ENCODE measurements around the gene CDCA4.

DNA sequence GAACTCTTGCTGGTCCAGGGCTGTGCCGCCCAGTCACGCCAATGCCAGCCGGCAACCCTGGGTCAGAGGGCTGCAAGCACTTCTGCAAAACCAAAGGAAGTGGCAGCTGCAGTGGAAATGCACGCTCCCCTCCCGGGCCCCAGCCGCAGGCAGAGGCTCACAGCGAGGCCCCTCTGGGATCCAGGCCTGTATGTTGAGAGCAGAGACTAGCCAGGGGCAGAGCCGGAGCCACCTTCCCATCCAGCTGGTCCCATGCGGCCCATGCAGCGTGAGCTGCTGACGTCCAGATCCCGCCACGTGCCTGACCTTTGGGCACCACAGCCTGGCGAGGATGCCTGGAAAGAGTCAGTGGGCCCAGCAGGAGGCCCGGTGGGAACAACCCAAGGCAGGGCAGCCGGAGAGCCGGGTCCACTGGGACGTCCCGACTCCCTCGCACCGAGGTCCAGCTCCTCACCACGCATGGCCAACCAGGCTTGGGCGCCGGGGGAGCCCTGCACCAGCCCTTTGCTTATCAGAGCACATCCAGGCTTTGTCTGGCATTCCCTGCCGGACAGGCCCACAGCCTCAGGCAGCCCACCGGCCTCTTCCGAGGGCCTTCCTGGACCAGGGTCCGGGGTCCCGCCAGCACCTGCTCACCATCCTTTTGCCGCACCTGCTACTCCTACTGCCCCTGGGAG, 40.0 kb upstream of the CDCA4 start:
- TF ChIP-seq, protein P1, sequence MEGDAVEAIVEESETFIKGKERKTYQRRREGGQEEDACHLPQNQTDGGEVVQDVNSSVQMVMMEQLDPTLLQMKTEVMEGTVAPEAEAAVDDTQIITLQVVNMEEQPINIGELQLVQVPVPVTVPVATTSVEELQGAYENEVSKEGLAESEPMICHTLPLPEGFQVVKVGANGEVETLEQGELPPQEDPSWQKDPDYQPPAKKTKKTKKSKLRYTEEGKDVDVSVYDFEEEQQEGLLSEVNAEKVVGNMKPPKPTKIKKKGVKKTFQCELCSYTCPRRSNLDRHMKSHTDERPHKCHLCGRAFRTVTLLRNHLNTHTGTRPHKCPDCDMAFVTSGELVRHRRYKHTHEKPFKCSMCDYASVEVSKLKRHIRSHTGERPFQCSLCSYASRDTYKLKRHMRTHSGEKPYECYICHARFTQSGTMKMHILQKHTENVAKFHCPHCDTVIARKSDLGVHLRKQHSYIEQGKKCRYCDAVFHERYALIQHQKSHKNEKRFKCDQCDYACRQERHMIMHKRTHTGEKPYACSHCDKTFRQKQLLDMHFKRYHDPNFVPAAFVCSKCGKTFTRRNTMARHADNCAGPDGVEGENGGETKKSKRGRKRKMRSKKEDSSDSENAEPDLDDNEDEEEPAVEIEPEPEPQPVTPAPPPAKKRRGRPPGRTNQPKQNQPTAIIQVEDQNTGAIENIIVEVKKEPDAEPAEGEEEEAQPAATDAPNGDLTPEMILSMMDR (IDR thresholded peaks at IDR 0.05 in 2 of 3, conservative IDR thresholded peaks at IDR 0.05 in 1 of 3; ENCODE audit: control insufficient read depth in 2 of 3, extremely low read depth in 1 of 3, insufficient read depth in 1 of 3, low read depth in 3 of 3, low read length in 3 of 3), result no peak
- TF ChIP-seq MYC (IDR thresholded peaks at IDR 0.05; ENCODE audit: insufficient read depth, insufficient read length, insufficient replicate concordance, low read length, severe bottlenecking), result no peak

Data from GM12878 (cell line).